ENCODE data around the gene FGF9. TPM values are rescaled to one million over a fixed set of nuclear protein-coding genes. Genes with fewer than 3 reads are reported as not detected.
A peak's percentile ranks its signal among the peaks of the same experiment; 100 is the strongest.

Gene FGF9
- total and polyA plus RNA-seq, 4 donors = 5.1 to 24.0 (median 16.4) TPM

- H3K4me1 ChIP-seq (ENCODE audit: control insufficient read depth, insufficient read depth, low read length) = no peaks in the 10 kb centered on the region
- DNase-seq (ENCODE audit: low read depth in 4 of 6, low spot score in 6 of 6) = no peak
- H3K27ac ChIP-seq (ENCODE audit: low read depth, low read length) = no peak overlapping the region
- no CpG with 5 or more reads among the region's 3 CpGs for WGBS (ENCODE audit: insufficient coverage)
- no peaks in the 10 kb centered on the region for H3K27me3 ChIP-seq (ENCODE audit: control insufficient read depth, insufficient read depth, low read length)
- H3K9me3 ChIP-seq (ENCODE audit: control insufficient read depth, insufficient read depth, low read length) = no peaks in the 10 kb centered on the region
- no peak overlapping the region for H3K4me3 ChIP-seq (ENCODE audit: low read depth, low read length)
- H3K36me3 ChIP-seq (ENCODE audit: control insufficient read depth, insufficient read depth, low read length) = no peaks in the 10 kb centered on the region
These were observed 73.3 kb downstream of the FGF9 start for GRCh38 chr13:21744149-21744548.

- no peak for DNase-seq (ENCODE audit: low read depth in 4 of 6, low spot score in 6 of 6)
- Histone ChIP-seq H3K4me1 (ENCODE audit: control insufficient read depth, insufficient read depth, low read length) (no peaks in the 10 kb centered on the region), H3K27me3 (ENCODE audit: control insufficient read depth, insufficient read depth, low read length) (no peaks in the 10 kb centered on the region), H3K4me3 (ENCODE audit: low read depth, low read length) (no peak overlapping the region), H3K27ac (ENCODE audit: low read depth, low read length) (no peak overlapping the region), H3K9me3 (ENCODE audit: control insufficient read depth, insufficient read depth, low read length) (no peaks in the 10 kb centered on the region), H3K36me3 (ENCODE audit: control insufficient read depth, insufficient read depth, low read length) (no peaks in the 10 kb centered on the region)
These were observed 74.4 kb downstream of the FGF9 start for GRCh38 chr13:21745307-21745706.

- Histone ChIP-seq H3K36me3 (ENCODE audit: control insufficient read depth, insufficient read depth, low read length) (no peaks in the 10 kb centered on the region), H3K27me3 (ENCODE audit: control insufficient read depth, insufficient read depth, low read length) (no peaks in the 10 kb centered on the region), H3K4me1 (ENCODE audit: control insufficient read depth, insufficient read depth, low read length) (no peaks in the 10 kb centered on the region), H3K4me3 (ENCODE audit: low read depth, low read length) (no peak overlapping the region), H3K27ac (ENCODE audit: low read depth, low read length) (no peak overlapping the region), H3K9me3 (ENCODE audit: control insufficient read depth, insufficient read depth, low read length) (no peaks in the 10 kb centered on the region)
- WGBS (ENCODE audit: insufficient coverage) = 80% methylated on average over 3 of the region's 4 CpGs
- peak in 1 of 6 donors; percentile 9 for DNase-seq (ENCODE audit: low read depth in 4 of 6, low spot score in 6 of 6)
These were observed 76.6 kb downstream of the FGF9 start for GRCh38 chr13:21747456-21747855.

GRCh38 chr13:21748166-21748565 lies 77.3 kb downstream of the FGF9 start:
- H3K27me3 ChIP-seq (ENCODE audit: control insufficient read depth, insufficient read depth, low read length) = no peaks in the 10 kb centered on the region
- WGBS (ENCODE audit: insufficient coverage) = 89% methylated on average over 1 of the region's 1 CpG
- H3K9me3 ChIP-seq (ENCODE audit: control insufficient read depth, insufficient read depth, low read length) = no peaks in the 10 kb centered on the region
- no peaks in the 10 kb centered on the region for H3K36me3 ChIP-seq (ENCODE audit: control insufficient read depth, insufficient read depth, low read length)
- H3K4me1 ChIP-seq (ENCODE audit: control insufficient read depth, insufficient read depth, low read length) = no peaks in the 10 kb centered on the region
- no peak overlapping the region for H3K27ac ChIP-seq (ENCODE audit: low read depth, low read length)
- peak in 1 of 6 donors; percentile 46 for DNase-seq (ENCODE audit: low read depth in 4 of 6, low spot score in 6 of 6)
- no peak overlapping the region for H3K4me3 ChIP-seq (ENCODE audit: low read depth, low read length)

- no peak for DNase-seq (ENCODE audit: low read depth in 4 of 6, low spot score in 6 of 6)
- no CpG with 5 or more reads among the region's 1 CpG for WGBS (ENCODE audit: insufficient coverage)
- no peaks in the 10 kb centered on the region for H3K9me3 ChIP-seq (ENCODE audit: control insufficient read depth, insufficient read depth, low read length)
- no peaks in the 10 kb centered on the region for H3K36me3 ChIP-seq (ENCODE audit: control insufficient read depth, insufficient read depth, low read length)
- H3K4me3 ChIP-seq (ENCODE audit: low read depth, low read length) = no peak overlapping the region
- no peak overlapping the region for H3K27ac ChIP-seq (ENCODE audit: low read depth, low read length)
- H3K27me3 ChIP-seq (ENCODE audit: control insufficient read depth, insufficient read depth, low read length) = no peaks in the 10 kb centered on the region
- H3K4me1 ChIP-seq (ENCODE audit: control insufficient read depth, insufficient read depth, low read length) = no peaks in the 10 kb centered on the region
These were observed 78.5 kb downstream of the FGF9 start for GRCh38 chr13:21749410-21749809.

GRCh38 chr13:21752501-21752900 lies 81.6 kb downstream of the FGF9 start:
- H3K36me3 ChIP-seq (ENCODE audit: control insufficient read depth, insufficient read depth, low read length) = no peaks in the 10 kb centered on the region
- WGBS (ENCODE audit: insufficient coverage) = no CpG with 5 or more reads among the region's 1 CpG
- H3K9me3 ChIP-seq (ENCODE audit: control insufficient read depth, insufficient read depth, low read length) = no peaks in the 10 kb centered on the region
- no peak for DNase-seq (ENCODE audit: low read depth in 4 of 6, low spot score in 6 of 6)
- H3K27me3 ChIP-seq (ENCODE audit: control insufficient read depth, insufficient read depth, low read length) = no peaks in the 10 kb centered on the region
- no peaks in the 10 kb centered on the region for H3K4me1 ChIP-seq (ENCODE audit: control insufficient read depth, insufficient read depth, low read length)
- H3K27ac ChIP-seq (ENCODE audit: low read depth, low read length) = no peak overlapping the region
- H3K4me3 ChIP-seq (ENCODE audit: low read depth, low read length) = no peak overlapping the region

- no CpG with 5 or more reads among the region's 6 CpGs for WGBS (ENCODE audit: insufficient coverage)
- Histone ChIP-seq H3K4me3 (ENCODE audit: low read depth, low read length) (no peak overlapping the region), H3K27me3 (ENCODE audit: control insufficient read depth, insufficient read depth, low read length) (no peaks in the 10 kb centered on the region), H3K9me3 (ENCODE audit: control insufficient read depth, insufficient read depth, low read length) (no peaks in the 10 kb centered on the region), H3K36me3 (ENCODE audit: control insufficient read depth, insufficient read depth, low read length) (no peaks in the 10 kb centered on the region), H3K4me1 (ENCODE audit: control insufficient read depth, insufficient read depth, low read length) (no peaks in the 10 kb centered on the region), H3K27ac (ENCODE audit: low read depth, low read length) (no peak overlapping the region)
- no peak for DNase-seq (ENCODE audit: low read depth in 4 of 6, low spot score in 6 of 6)
These were observed 82.3 kb downstream of the FGF9 start for GRCh38 chr13:21753117-21753729.

Other genes starting within 250 kb of the FGF9 start
- gene ZDHHC20, start 211.8 kb upstream of the FGF9 start, total RNA-seq = 100 to 1,000 TPM in 1 of 2 donors, 10 to 100 TPM in 1; 40.7 to 124 TPM
- 10 to 100 TPM; 34.4 to 40.9 TPM for gene ZDHHC20, start 211.8 kb upstream of the FGF9 start, polyA plus RNA-seq (ENCODE audit: insufficient read length in 2 of 2)
- 10 to 100 TPM; 64.6 to 65.5 TPM for gene MICU2, start 66.9 kb upstream of the FGF9 start, total RNA-seq
- 10 to 100 TPM; 78.3 to 80.1 TPM for gene MICU2, start 66.9 kb upstream of the FGF9 start, polyA plus RNA-seq (ENCODE audit: insufficient read length in 2 of 2)

Data from spinal cord (tissue), 10 donors.